ENCODE data around the gene SIK1. TPM values are rescaled to one million over a fixed set of nuclear protein-coding genes. Genes with fewer than 3 reads are reported as not detected.
"Not testable (repeated sequence)": the region's sequence is repeated elsewhere in the genome, so short reads cannot be mapped to it uniquely, and the experiment has no call there.

The SIK1 gene
- total RNA-seq, 1 donor = 50.2 TPM

DNA sequence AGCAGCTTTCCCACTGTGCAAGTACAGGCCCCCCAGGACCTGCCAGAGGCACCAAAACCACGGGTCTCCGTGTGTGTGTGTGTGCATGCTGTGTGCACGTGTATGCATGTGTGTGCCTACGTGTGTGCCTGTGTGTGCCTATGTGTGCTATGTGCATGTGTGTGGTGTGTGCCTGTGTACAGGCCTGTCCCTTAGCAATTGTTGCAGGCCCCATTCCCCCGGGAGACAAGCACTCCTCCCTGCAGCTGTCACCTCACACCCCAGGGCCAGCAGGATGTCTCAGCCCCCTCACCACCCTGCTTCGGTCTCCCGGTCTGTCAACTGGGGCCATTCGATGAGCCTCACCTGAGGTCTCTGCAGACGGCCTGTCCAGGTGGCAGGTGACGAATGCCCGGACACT, 46.6 kb downstream of the SIK1 start:
- H3K27me3 ChIP-seq (ENCODE audit: insufficient read depth, low read length); H3K4me3 ChIP-seq (ENCODE audit: low read length); H3K9me3 ChIP-seq (ENCODE audit: low read depth, low read length); H3K4me1 ChIP-seq (ENCODE audit: insufficient read depth, low read length): not testable (repeated sequence)

DNA sequence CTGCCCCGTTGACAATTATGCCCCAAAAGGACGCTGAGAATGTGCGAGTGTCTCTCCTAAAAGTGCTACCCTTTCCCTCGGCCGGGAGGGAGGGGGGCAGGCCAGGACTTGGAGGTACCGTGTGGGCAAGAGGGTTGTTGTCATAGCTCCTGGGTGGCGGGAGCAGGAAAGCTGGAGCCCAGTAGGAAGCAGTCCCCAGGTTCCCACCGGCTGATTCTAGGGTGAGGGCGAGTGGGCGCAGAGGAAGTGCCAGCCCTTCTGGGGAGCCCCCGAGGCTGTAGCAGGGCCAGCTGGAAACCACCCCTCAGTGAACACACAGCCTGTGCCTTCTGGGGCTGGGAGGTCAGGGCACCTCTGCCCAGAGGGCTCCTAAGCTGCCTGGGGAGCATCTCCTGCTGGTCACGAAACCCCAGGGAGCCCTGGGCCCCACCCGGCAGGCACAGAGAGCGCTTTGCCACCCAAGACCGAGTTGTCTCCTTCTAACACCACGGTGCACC, 47.3 kb downstream of the SIK1 start:
- H3K27me3 ChIP-seq (ENCODE audit: insufficient read depth, low read length); H3K9me3 ChIP-seq (ENCODE audit: low read depth, low read length); H3K4me3 ChIP-seq (ENCODE audit: low read length); H3K4me1 ChIP-seq (ENCODE audit: insufficient read depth, low read length): not testable (repeated sequence)

DNA sequence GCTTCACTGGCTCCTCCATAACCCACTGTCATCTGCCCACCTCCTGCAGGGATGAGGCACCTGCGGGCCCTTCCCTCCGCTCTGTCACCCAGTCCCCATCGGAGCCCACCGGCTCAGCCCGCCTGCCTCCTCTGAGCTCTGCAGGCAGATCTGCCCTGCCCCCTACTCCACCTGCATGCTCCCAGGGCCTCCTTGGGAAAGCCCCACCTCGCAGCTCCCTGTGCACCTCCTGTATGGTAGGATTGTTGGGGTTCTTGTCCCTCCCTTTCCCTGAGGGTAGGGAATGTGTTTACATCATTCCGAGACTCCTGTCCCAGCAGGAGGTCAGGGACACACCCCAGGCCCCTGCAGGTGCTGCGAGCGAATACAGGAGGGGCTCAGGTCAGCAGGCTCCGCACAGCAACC, 50.5 kb downstream of the SIK1 start:
- Histone ChIP-seq H3K4me3 (ENCODE audit: low read length) (no peak overlapping the region), H3K27me3 (ENCODE audit: insufficient read depth, low read length) (no peaks in the 10 kb centered on the region), H3K9me3 (ENCODE audit: low read depth, low read length) (no peaks in the 10 kb centered on the region), H3K4me1 (ENCODE audit: insufficient read depth, low read length) (no peaks in the 10 kb centered on the region)

- no peaks in the 10 kb centered on the region for H3K9me3 ChIP-seq (ENCODE audit: low read depth, low read length)
- H3K4me1 ChIP-seq (ENCODE audit: insufficient read depth, low read length) = no peaks in the 10 kb centered on the region
- H3K4me3 ChIP-seq (ENCODE audit: low read length) = no peak overlapping the region
- no peaks in the 10 kb centered on the region for H3K27me3 ChIP-seq (ENCODE audit: insufficient read depth, low read length)
These were observed 51.0 kb downstream of the SIK1 start for GRCh38 chr21:43375837-43376477.

- H3K4me3 ChIP-seq (ENCODE audit: low read length) = no peak overlapping the region
- H3K27me3 ChIP-seq (ENCODE audit: insufficient read depth, low read length) = no peaks in the 10 kb centered on the region
- H3K4me1 ChIP-seq (ENCODE audit: insufficient read depth, low read length) = no peaks in the 10 kb centered on the region
- no peaks in the 10 kb centered on the region for H3K9me3 ChIP-seq (ENCODE audit: low read depth, low read length)
These were observed 51.7 kb downstream of the SIK1 start for GRCh38 chr21:43375006-43375836.

DNA sequence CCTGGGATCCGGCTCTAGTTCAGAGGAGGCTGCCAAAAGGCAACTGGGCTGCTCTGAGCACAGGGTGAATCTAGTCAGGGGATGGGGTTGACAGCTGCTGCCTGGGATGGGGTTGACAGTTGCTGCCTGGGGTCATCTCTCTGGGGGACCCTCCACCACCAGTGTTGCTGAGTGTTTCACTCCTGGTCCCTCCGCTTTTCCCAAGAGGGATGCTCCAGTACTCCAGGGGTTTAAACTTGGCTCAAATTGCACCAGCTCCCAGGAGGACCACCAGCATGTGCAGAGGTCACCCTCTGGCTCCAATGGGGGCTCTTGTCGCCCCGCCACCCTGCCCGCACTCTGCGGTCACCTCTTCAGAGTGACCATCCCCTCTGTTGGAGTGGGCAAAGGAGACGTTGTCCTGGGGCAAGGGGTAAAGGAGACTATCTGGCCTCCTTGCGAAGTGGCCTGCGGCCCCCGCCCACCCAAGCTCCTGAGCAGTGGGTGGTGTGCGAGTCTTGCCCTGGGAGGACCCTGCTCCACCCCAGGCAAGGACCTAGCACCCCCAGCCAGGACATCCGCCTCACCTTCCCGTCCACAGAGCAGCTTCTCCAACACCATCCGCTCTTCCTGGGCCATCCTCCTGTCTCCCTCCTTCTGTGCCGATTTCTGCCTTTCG, 52.6 kb downstream of the SIK1 start:
- Histone ChIP-seq H3K4me1 (ENCODE audit: insufficient read depth, low read length) (no peaks in the 10 kb centered on the region), H3K27me3 (ENCODE audit: insufficient read depth, low read length) (no peaks in the 10 kb centered on the region), H3K9me3 (ENCODE audit: low read depth, low read length) (no peaks in the 10 kb centered on the region), H3K4me3 (ENCODE audit: low read length) (no peak overlapping the region)

GRCh38 chr21:43373362-43374227, 53.3 kb downstream of the SIK1 start:
- Histone ChIP-seq H3K4me3 (ENCODE audit: low read length) (no peak overlapping the region), H3K9me3 (ENCODE audit: low read depth, low read length) (no peaks in the 10 kb centered on the region), H3K4me1 (ENCODE audit: insufficient read depth, low read length) (no peaks in the 10 kb centered on the region), H3K27me3 (ENCODE audit: insufficient read depth, low read length) (no peaks in the 10 kb centered on the region)

DNA sequence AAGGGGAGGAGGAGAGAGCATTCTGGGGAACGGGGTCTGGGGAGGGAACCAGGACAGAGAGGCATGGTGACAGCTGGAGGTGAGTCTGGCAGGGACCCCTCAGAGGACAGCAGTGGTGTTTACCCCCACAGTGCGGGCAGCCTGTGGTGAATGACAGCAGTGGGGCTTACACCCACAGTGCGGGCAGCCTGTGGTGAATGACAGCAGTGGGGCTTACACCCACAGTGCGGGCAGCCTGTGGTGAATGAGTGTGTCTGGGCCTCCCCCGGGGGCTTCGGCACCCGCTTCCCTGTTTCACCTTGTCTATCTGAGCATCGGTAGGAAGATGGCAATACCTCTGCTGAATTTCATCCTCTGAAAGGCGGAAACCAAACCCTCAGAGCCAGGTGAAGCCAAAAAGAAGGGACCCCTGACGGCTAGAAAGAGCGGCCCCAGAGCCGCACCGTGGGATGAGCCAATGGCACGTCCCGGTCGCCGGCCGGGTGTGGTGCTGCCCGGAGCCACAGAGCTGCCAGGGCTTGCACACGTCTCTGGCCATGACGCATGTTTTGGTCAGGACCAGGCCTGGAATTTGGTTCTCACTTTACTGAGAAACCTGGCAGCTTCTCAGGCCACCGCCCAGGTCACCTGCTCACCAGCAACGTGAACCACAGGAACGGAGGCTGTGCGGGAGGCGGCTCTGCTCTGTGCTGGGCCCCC, 54.1 kb downstream of the SIK1 start:
- H3K9me3 ChIP-seq (ENCODE audit: low read depth, low read length) = no peaks in the 10 kb centered on the region
- H3K4me3 ChIP-seq (ENCODE audit: low read length) = no peak overlapping the region
- no peaks in the 10 kb centered on the region for H3K27me3 ChIP-seq (ENCODE audit: insufficient read depth, low read length)
- no peaks in the 10 kb centered on the region for H3K4me1 ChIP-seq (ENCODE audit: insufficient read depth, low read length)

DNA sequence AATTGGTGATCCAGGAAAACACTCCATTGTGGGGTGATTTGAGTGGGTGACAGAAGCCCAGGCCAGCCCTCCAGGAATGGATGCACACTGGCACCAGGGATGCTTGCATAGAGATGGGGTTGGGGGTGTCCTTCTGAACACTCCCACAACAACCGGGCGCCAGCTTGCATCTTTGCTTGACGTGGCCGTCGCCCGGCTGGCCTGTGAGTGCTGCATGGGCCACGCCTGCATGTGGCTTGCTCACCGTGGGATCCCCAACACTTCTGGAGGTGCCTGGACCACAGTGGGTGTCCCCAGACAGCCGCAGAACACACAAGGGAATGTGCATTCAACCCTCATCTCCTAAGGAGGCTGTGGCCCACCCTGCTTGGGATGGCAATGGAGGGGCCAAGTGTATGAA, 55.1 kb downstream of the SIK1 start:
- H3K9me3 ChIP-seq (ENCODE audit: low read depth, low read length) = no peaks in the 10 kb centered on the region
- H3K4me3 ChIP-seq (ENCODE audit: low read length) = no peak overlapping the region
- no peaks in the 10 kb centered on the region for H3K4me1 ChIP-seq (ENCODE audit: insufficient read depth, low read length)
- H3K27me3 ChIP-seq (ENCODE audit: insufficient read depth, low read length) = no peaks in the 10 kb centered on the region

DNA sequence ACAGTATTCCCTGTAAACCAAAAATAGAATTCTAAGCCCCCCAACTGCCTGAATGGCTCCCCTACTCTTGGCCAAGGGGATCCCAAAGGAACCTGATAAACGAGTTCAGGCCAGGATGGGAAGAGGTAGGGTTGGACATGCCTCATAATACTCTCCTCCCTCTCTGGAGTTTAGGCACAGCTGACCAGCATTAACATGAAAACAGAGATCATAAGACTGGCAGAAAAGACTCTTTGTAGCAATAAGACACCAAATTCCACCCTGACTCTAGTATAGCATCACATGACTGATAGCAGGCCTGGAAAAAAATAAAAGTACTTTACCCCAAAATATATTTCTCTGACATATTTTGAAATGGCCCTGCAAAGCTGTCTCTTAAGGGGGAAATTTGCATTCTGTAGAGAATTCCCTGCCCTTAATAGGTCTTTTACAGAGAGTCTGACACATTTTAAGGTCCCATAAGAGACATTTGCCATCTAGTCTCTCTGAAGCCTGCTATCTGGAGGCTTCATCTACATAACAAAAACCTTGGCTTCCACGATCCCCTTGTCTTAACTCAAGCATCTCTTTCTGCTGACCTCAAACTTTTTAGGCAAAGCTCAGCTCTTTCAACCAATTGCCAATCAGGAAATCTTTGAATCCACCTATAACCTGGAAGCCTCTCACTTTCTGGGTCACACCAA, 55.9 kb downstream of the SIK1 start:
- H3K4me3 ChIP-seq (ENCODE audit: low read length) = no peak overlapping the region
- no peaks in the 10 kb centered on the region for H3K9me3 ChIP-seq (ENCODE audit: low read depth, low read length)
- no peaks in the 10 kb centered on the region for H3K27me3 ChIP-seq (ENCODE audit: insufficient read depth, low read length)
- H3K4me1 ChIP-seq (ENCODE audit: insufficient read depth, low read length) = no peaks in the 10 kb centered on the region

GRCh38 chr21:43370091-43370658, 56.8 kb downstream of the SIK1 start:
- Histone ChIP-seq H3K4me1 (ENCODE audit: insufficient read depth, low read length) (no peaks in the 10 kb centered on the region), H3K4me3 (ENCODE audit: low read length) (no peak overlapping the region), H3K9me3 (ENCODE audit: low read depth, low read length) (no peaks in the 10 kb centered on the region), H3K27me3 (ENCODE audit: insufficient read depth, low read length) (no peaks in the 10 kb centered on the region)

GRCh38 chr21:43369596-43370090, 57.3 kb downstream of the SIK1 start:
- Histone ChIP-seq H3K9me3 (ENCODE audit: low read depth, low read length) (no peaks in the 10 kb centered on the region), H3K27me3 (ENCODE audit: insufficient read depth, low read length) (no peaks in the 10 kb centered on the region), H3K4me3 (ENCODE audit: low read length) (no peak overlapping the region), H3K4me1 (ENCODE audit: insufficient read depth, low read length) (no peaks in the 10 kb centered on the region)

DNA sequence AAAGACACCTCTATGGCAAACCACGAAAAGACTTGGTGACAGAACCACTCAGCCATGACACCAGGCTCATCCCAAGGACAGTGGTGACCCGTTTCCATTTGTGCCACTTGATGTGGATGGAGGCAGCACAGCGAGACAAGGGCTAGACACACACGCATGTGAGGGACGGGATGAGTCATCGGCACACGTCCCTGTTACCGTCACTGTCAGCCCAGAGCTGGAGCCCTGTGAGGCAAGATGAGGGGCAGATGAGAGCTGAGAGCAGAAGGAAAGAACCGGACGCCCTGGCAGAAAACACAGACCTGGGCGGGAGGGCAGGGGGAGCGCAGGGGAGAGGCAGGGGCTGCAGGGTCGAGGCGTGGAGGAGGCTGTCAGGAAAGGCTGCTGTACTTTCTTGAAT, 57.8 kb downstream of the SIK1 start:
- no peaks in the 10 kb centered on the region for H3K9me3 ChIP-seq (ENCODE audit: low read depth, low read length)
- no peaks in the 10 kb centered on the region for H3K4me1 ChIP-seq (ENCODE audit: insufficient read depth, low read length)
- H3K4me3 ChIP-seq (ENCODE audit: low read length) = no peak overlapping the region
- no peaks in the 10 kb centered on the region for H3K27me3 ChIP-seq (ENCODE audit: insufficient read depth, low read length)

All from mononuclear cell (primary cell).